ENCODE results near the gene PLS1. TPM values are rescaled to one million over a fixed set of nuclear protein-coding genes. Genes with fewer than 3 reads are reported as not detected.
A peak's percentile ranks its signal among the peaks of the same experiment; 100 is the strongest.
"Not testable (repeated sequence)": the region's sequence is repeated elsewhere in the genome, so short reads cannot be mapped to it uniquely, and the experiment has no call there.

PLS1 gene, protein sequence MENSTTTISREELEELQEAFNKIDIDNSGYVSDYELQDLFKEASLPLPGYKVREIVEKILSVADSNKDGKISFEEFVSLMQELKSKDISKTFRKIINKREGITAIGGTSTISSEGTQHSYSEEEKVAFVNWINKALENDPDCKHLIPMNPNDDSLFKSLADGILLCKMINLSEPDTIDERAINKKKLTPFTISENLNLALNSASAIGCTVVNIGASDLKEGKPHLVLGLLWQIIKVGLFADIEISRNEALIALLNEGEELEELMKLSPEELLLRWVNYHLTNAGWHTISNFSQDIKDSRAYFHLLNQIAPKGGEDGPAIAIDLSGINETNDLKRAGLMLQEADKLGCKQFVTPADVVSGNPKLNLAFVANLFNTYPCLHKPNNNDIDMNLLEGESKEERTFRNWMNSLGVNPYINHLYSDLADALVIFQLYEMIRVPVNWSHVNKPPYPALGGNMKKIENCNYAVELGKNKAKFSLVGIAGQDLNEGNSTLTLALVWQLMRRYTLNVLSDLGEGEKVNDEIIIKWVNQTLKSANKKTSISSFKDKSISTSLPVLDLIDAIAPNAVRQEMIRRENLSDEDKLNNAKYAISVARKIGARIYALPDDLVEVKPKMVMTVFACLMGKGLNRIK
- 1.2 TPM for total RNA-seq
- long read RNA-seq = 0 reads

DNA sequence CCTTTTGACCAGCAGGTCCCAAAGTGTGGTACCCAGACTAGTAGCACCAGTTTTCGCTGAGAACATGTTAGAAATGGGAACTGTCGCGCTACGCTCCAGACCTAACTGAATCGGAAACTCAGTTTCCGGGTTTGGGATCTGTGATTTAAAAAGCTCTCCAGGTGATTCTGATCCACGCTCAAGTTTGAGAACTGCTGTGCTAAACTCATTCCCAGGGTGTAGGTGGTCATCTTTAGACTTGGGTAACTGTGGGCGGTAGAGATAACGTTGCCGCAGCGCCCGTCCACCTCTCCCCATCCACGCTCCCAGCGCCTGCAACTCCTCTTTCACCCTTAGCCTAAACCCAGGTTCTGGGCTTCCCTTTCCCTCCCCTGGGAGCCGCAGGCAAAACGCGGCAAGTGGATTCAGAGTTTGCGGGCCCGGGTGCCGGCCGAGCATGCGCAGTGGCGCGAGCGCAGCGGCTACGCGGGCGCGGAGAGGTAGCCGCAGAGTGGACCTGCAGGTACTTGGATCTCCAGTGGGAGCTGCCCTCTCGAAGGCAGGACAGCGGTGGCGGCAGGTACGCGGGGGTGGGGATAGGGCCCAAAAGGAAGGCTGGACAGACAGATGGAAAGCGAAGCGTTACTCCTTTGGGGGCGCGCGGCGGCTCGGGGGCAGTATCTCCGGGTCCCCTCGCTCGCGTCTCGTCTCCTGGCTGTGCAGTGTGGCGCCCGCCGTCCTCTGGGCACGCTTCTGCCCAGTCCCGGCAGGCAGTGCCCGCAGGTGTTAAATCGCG, at the start of gene PLS1:
PLS1 (plus strand) TSS at position 443 of the 775 bp plus-strand sequence. CDS start 67,845 bp downstream, outside the sequence.
- peak; percentile 96 for DNase-seq (ENCODE audit: low spot score)

DNA sequence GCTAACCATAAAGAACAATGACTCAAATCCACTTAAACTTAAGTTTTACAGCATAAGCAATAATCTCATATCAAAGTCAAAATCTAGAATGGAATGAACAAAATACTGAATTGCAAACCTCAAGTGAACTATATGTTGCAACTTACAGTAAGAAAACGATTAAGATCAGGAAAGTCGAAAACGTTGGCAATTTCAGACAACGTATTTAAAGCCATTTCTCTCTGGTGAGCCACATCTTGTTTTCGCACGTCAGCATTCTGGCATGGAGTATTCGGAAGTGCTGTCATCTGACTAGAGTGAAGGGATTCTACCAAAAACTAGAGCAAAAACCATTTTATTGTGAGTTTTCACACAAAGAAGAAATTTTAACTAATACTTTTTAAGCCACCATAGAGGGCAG, 46.2 kb upstream of the PLS1 start:
- DNase-seq (ENCODE audit: low spot score) = no peak

DNA sequence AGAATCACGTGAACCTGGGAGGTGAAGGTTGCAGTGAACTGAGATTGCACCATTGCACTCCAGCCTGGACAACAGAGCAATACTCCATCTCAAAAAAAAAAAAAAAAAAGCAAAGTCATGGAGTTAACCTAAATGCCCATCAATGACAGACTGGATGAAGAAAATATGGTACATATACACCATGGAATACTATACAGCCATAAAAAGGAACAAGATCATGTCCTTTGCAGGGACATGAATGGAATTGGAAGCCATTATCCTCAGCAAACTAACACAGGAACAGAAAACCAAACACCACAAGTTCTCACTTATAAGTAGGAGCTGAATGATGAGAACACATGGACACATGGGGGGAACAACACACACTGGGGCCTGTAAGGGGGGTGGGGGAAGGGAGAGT, 43.6 kb upstream of the PLS1 start:
- DNase-seq (ENCODE audit: low spot score) = not testable (repeated sequence)

DNA sequence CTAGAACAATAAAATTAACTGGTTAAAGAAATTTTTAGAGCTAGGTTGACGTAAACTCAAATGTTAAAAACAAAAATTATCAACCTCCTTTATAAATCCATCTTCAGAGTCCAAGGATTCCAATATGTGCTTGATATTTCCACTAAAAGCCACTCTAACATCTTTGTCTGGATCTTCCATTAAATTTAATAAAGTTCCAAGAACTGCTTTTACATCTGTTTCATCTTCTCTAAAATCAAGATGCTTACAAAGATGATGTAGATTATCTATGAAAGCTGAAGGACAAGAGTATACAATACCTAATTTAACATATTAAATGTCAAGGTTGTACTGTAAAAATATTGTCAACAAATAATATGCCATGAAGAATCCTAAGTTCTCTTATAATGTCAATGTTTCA, 42.5 kb upstream of the PLS1 start:
- DNase-seq (ENCODE audit: low spot score) = no peak

DNA sequence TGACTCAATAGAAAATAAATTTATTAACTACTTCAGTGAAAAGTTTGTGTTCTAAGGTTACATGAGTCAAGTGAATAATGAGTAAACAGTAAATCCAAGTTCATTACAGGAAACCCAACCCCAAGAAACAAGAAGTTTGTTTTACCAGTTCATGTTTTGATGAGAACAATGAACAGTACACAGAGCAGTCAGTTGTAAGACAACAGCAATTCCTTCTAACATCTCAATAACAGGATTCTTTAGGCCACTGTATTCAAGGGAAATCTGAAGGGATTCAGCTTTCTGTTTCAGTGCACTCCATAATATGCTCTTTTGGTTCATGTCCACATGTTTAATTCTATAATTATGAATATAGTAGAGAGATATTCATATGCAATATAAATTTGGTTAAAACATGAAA, 36.1 kb upstream of the PLS1 start:
- DNase-seq (ENCODE audit: low spot score) = no peak

DNA sequence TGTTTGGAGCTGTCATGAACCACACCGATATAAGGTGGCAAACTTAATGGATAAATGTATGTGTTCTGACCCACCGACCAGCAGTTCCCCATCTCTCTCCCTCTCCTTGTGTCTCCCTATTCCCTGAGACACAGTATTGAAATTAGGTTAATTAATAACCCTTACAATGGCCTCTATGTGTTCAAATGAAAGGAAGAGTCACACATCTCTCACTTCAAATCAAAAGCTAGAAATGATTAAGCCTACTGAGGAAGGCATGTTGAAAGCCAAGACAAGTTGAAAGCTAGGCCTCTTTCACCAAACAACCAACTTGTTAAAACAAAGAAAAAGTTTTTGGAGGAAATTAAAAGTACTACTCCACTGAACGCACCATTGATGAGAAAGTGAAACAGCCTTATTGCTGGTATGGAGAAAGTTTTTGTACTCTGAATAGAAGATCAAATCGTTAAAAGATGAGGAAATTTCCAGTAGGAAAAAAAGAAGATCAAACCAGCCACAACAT, 32.6 kb upstream of the PLS1 start:
- DNase-seq (ENCODE audit: low spot score) = no peak

DNA sequence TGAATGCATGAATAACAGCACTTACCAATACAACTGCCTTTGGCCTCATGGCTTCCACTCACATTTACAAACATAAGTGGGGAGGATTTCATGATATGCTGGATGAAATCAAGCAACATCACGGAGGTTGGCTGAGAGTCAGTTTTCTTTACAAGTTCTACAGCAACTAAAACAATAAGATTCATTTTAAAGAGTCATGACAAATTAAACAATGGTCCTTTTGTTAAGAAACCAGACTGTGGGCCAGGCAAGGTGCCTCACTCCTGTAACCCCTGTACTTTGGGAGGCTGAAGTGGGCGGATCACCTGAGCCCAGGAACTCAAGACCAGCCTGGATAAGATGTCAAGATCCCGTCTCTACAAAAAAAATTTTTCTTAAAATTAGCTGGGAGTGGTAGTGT, 30.1 kb upstream of the PLS1 start:
- DNase-seq (ENCODE audit: low spot score) = no peak

DNA sequence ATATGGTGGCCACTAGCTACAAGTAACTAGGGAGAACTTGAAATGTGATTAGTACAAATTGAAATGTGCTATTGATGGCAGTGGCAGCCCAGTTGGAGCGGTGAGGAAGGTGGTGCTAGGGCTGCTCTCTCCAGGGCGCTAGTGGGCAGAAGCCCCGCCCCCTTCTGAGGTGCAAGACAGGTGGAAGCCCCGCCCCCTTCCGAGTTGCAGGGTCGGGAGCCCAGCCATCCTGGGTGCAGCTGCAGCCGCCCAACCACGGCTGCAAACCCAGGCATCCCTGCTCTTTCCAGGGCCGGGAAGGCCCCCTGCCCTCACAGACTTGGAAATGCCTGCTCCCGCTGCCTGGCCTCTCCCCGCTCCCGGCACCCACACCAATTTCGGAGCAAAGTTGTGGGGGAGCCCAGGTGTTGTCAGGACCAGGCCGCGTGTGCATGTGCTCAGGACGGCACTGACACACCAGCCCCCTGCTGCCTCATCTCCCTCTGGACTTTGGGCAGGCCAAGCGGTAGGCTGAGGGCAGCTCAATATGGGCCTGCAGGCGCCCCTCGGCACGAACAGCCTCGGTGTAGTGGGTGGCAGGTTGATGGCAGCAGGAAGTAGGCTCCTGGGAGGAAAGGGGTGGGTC, 27.7 kb upstream of the PLS1 start:
- no peak for DNase-seq (ENCODE audit: low spot score)

DNA sequence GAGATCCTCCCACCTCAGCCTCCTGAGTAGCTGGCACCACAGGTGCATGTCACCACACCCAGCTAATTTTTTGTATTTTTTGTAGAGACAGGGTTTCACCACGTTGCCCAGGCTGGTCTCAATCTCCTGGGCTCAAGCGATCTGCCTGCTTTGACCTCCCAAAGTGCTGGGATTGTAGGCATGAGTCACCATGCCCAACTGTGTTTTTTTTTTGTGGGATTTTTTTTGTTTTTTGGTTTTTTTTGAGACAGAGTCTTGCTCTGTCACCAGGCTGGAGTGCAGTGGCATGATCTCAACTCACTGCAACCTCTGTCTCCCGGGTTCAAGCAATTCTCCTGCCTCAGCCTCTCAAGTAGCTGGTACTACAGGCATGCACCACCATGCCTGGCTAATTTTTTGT, 26.8 kb upstream of the PLS1 start:
- not testable (repeated sequence) for DNase-seq (ENCODE audit: low spot score)

DNA sequence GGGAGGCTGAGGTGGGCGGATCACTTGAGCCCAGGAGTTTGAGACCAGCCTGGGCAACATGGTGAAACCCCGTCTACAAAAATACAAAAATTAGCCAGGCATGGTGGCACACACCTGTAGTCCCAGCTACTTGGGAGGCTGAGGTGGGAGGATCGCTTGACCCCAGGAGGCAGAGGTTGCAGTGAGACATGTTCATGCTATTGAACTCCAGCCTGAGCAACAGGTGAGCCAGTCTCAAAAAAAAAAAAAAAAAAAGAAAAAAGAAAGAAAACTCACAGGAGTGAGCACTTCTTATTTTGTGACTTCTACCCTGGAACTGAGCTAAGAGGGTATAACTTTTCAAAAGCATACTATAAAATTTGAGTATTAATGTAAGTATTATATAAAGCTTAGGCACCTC, 22.0 kb upstream of the PLS1 start:
- not testable (repeated sequence) for DNase-seq (ENCODE audit: low spot score)

DNA sequence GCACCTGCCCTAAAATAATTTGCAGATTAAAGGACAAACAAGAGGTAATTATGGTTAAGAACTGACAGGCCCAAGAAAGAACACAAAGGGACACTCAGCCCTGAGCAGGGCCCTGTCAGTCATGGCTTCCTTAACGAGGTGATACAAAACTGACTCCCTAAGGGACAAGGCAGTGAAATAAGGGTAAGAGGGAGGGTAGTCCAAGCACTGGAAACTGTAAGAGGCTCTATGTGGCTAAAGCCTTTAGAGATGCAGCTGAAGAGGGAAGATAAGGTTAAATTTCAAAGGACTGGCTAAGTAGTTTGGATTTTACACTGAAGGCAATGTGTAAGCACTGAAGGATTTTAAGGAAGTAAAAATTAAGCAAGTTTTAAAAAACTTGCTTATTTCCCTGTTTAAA, 21.5 kb upstream of the PLS1 start:
- DNase-seq (ENCODE audit: low spot score) = no peak

DNA sequence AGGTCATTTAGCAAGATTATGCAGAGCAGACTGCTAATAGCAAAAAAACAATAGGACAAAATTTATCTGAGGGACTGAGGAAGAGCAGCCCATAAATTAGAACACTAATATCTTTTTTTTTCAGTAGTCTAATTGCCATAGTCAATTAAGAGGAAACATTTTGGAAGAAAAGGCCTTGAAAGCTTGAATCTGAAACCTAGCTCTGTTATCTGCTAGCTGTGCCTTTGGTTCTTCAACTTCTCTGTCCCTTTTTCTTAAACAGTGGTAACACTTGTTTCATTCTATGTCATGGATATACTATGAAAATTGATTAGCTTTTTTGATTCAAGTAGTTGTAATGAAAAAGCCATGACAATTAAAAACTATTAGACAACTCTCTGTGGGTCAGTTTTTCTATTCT, 19.4 kb upstream of the PLS1 start:
- DNase-seq (ENCODE audit: low spot score) = no peak

DNA sequence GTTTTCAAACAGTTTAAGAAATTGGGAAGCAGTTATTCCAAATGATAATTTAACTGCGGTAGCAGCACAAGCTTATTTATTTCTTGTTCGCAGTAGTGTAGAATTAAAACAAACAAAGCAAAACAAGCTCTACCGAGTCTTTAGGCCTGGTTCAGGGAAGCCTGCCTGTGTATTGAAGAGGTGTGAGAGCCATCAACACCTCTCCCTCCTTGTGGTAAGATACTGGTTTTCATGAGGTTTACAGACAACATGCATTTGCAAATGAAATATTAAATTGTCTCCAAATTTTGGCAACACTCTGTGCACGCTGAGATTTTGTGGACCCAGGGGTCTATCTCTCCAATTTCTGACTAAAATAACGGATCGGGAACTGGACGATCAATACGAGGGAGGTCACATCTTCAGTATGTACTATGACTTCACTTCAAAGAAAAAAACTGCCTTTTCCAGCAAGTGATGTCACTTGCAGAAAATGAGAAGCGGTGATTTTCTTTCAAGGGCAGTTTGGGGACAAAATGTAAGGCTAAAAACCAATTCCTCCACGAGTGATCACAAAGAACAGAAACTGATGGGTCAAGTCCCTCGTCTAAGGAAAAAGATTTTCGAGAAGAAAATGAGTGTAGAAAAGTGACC, 18.4 kb upstream of the PLS1 start:
- DNase-seq (ENCODE audit: low spot score) = no peak

DNA sequence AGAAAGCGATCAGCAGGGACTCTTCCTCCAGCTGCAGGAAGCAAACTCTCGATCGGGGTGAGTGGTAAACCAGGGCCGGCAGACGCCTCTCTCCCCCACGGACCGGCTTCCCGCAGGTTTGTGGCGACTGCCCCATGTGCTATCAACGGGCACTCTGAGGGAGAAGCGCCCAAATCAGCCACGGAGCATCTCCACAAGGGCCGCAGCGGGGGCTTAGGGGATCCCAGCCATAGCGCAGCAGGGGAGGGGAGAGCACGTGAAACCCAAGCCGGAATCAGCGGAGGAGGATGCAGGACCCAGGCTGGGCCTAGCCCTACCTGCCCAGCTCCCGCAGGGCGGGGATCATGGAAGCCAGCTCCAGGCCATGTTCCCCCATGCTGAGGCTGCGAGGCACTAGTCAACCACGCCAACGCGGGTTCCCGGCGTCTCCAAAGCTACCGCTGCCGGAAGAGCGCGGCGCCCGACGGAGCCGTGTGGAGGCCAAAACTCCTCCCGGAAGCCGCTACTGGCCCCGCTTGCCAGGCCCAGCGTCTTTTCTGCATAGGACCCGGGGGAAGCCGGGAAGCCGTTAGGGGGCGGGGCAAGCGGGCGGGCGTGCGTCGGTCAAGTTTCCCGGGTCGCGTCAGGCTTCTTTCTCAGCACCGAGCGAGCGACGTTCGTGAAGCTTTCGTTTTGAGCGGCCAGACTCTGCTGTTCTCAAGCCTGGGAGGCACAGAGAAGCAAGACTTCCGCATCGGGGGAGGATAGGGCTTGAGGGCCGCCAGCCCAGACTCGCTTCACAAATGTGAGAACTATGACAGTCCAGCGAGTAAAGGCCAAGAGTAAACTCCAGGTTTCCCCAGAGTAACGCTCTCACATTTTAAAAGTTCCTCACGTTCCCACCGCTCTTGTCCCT, 17.6 kb upstream of the PLS1 start, which contains the start of gene ATR:
ATR (minus strand) TSS at position 405 of the 895 bp plus-strand sequence; CDS start at position 376, 29 bp downstream.
- DNase-seq (ENCODE audit: low spot score) = peak; percentile 99

DNA sequence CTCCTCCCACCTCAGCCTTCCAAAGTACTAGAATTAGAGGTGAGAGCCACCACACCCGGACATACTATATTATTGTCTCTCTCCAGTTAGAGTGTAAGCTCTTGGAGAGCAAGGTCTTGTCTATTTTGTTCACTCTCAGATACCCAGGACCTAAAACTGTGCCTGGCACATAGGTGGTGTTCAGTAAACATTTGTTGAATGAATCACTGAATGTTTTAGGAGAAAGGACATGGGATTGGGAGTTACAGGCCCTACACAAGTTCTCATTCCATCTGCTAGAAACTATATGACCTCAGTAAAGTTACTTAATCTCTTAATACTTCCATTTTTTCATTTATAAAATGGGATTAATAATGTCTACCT, 16.2 kb upstream of the PLS1 start:
- DNase-seq (ENCODE audit: low spot score) = no peak

DNA sequence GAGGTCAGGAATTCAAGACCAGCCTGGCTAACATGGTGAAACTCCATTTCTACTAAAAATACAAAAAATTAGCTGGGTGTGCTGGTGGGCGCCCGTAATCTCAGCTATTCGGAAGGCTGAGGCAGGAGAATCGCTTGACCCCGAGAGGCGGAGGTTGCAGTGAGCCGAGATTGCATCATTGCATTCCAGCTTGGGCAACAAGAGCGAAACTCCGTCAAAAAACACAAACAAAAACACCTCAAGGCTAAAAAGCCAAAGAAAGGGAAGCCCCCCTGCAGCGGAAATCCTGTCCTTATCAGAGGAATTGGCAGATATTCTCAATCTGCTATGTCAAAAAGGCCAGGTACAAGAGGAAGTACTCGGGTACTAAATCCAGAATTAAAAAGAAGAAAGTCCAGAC, 15.1 kb upstream of the PLS1 start:
- not testable (repeated sequence) for DNase-seq (ENCODE audit: low spot score)

DNA sequence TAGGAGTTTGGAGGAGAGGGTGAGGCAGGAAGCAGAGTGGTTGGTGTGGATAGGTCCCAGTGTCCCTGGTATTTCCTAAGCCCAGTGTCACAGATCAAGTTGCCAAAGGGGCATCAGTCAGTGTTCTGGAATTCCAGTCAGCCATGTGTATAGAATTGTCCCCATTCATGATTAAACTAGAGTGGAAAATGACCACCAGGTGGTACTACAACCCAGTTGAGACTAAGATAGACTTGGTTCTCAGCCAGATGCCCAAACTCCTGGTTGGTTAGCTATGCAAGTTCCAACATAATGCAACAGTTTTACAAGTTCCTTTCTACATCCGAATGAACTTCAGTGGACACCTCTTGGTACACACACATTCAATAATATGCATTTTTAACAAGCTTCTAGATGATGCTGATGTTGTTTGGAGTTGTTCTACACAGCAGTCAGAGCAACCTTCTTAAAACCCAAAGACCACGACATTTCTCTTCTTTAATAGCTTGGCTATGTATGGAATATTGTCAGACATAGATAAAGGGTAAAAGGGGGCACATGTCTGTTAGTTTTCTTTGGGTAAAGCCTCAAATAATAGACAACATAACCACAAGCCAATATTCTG, 9.3 kb upstream of the PLS1 start:
- DNase-seq (ENCODE audit: low spot score) = no peak

DNA sequence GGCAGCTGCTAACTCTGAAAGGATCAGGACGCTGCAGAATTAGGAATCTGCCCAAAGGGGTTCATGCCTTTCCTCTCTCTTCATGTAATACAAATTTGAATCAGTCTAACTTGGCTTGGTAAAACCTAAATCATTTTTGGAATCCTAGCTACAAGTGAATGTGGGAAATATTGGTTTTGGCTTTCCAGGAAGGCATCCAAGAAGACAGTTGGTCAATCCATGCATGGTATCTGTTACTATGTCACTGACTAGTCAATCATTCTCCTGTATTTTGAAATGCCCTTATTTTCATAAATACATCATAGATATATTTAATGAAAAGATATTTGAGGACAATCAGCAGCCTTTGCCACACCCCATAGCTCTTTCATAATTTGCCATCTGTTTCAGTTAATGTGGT, 7.5 kb upstream of the PLS1 start:
- no peak for DNase-seq (ENCODE audit: low spot score)

DNA sequence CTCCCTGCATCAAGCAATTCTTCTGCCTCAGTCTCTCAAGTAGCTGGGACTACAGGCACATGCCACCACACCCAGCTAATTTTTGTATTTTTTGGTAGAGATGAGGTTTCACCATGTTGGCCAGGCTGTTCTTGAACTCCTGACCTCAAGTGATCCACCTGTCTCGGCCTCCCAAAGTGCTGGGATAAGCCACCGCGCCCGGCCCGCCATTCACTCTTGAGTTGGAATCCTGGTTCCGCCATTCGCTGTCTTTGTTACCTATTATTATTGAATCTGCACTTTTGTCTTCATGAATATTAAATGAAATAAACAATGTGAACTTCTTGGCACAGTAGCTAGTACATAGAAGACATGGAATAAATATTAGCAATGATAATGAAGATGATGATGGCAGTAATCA, 3.9 kb upstream of the PLS1 start:
- DNase-seq (ENCODE audit: low spot score) = not testable (repeated sequence)

Measured in mesenteric fat pad (tissue), 1 donor.